Panc1 (cell line): ENCODE results near the gene HTR2C.

Source experiments
- POLR2AphosphoS5 ChIP-seq: IDR thresholded peaks from 2 replicates; pipeline ENCODE4 v1.6.1; 2012; ENCODE audit warnings: mild to moderate bottlenecking, low read depth, low read length, moderate library complexity
- TF ChIP-seq, protein P1 (sequence below): fragments of 450-650 bp; IDR thresholded peaks from 2 replicates; pipeline ENCODE4 v1.5.1; 2017; ENCODE audit warnings: mild to moderate bottlenecking
- TF ChIP-seq, protein P2 (sequence below), 2 experiments: IDR thresholded peaks; 2 replicates each; pipeline ENCODE4 v1.6.1; 2011 to 2012; ENCODE audit warnings: low read depth in 2 of 2, control low read depth in 1 of 2, low read length in 1 of 2, mild to moderate bottlenecking in 1 of 2, moderate library complexity in 1 of 2; ENCODE audit not compliant: insufficient read depth in 1 of 2

DNA sequence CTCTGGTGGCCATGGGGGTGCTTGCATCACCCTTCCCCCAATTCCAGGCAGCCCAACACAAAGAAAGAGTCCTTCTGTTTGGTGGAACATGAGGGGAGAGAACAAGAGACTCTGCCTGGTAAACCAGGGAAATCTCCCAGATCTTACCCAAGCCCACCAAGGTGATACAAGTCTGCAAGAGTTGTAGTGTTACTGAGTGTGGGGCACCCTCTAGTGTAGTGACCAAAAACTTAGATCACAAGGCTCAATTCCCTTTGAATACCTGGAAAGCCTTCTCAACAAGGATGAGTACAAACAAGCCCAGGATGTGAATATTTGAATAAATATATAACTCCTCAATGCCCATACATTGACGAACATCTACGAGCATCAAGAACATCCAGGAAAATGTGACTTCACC lies 368.8 kb downstream of the HTR2C start:
- TF ChIP-seq, protein P1, sequence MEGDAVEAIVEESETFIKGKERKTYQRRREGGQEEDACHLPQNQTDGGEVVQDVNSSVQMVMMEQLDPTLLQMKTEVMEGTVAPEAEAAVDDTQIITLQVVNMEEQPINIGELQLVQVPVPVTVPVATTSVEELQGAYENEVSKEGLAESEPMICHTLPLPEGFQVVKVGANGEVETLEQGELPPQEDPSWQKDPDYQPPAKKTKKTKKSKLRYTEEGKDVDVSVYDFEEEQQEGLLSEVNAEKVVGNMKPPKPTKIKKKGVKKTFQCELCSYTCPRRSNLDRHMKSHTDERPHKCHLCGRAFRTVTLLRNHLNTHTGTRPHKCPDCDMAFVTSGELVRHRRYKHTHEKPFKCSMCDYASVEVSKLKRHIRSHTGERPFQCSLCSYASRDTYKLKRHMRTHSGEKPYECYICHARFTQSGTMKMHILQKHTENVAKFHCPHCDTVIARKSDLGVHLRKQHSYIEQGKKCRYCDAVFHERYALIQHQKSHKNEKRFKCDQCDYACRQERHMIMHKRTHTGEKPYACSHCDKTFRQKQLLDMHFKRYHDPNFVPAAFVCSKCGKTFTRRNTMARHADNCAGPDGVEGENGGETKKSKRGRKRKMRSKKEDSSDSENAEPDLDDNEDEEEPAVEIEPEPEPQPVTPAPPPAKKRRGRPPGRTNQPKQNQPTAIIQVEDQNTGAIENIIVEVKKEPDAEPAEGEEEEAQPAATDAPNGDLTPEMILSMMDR = no peak
- no peak for TF ChIP-seq POLR2AphosphoS5
- TF ChIP-seq, protein P2, sequence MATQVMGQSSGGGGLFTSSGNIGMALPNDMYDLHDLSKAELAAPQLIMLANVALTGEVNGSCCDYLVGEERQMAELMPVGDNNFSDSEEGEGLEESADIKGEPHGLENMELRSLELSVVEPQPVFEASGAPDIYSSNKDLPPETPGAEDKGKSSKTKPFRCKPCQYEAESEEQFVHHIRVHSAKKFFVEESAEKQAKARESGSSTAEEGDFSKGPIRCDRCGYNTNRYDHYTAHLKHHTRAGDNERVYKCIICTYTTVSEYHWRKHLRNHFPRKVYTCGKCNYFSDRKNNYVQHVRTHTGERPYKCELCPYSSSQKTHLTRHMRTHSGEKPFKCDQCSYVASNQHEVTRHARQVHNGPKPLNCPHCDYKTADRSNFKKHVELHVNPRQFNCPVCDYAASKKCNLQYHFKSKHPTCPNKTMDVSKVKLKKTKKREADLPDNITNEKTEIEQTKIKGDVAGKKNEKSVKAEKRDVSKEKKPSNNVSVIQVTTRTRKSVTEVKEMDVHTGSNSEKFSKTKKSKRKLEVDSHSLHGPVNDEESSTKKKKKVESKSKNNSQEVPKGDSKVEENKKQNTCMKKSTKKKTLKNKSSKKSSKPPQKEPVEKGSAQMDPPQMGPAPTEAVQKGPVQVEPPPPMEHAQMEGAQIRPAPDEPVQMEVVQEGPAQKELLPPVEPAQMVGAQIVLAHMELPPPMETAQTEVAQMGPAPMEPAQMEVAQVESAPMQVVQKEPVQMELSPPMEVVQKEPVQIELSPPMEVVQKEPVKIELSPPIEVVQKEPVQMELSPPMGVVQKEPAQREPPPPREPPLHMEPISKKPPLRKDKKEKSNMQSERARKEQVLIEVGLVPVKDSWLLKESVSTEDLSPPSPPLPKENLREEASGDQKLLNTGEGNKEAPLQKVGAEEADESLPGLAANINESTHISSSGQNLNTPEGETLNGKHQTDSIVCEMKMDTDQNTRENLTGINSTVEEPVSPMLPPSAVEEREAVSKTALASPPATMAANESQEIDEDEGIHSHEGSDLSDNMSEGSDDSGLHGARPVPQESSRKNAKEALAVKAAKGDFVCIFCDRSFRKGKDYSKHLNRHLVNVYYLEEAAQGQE (IDR thresholded peaks at IDR 0.05; ENCODE audit: insufficient read depth in 1 of 2, low read depth in 2 of 2, low read length in 1 of 2) = no peak
